ENCODE results near the gene ANKFN1.
A peak's percentile ranks its signal among the peaks of the same experiment; 100 is the strongest.

Gene ANKFN1

DNA sequence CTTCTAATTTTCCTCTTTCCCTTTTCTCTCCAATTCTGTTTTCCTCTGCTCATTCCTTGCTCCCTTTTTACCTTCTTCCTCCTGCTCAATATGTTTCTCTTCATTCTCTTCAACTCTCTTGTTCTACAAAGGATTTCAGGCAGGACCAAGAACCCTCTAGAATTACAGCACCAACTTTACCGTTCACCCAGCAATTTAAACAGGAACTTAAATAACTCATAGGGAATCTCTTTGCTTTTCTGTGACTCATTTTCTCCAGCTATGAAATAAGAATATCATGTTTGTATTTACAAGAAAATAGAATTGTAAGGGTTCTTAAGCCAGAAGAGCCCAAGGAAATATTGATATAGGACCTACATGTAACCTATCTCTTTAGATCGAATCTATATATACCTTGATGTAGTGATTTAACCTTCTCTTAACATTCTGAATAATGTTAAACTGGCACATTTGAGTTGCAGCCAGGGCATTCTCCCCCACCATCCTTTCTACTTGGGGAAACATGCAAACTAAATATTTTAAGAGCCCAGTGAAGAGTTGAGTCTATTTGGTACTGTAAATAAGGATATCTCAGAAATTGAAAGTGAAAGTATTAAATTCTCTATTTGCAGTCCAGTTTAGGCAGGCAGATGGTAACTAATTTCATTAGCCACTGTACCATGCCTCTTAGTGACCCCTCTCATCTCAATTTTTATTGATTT, 137.0 kb downstream of the ANKFN1 start:
- H3K79me2 ChIP-seq (ENCODE audit: insufficient read depth, low read length), result no peaks in the 10 kb centered on the region
- peak overlapping the region; percentile 63 for H3K9ac ChIP-seq (ENCODE audit: low read depth, low read length, poor library complexity, severe bottlenecking)
- no peaks in the 10 kb centered on the region for H3K27me3 ChIP-seq (ENCODE audit: insufficient read depth, low read length, poor library complexity, severe bottlenecking)
- H3K4me3 ChIP-seq (ENCODE audit: low read length, poor library complexity, severe bottlenecking), result peak overlapping the region; percentile 62
- H3K4me1 ChIP-seq (ENCODE audit: insufficient read depth, low read length, poor library complexity, severe bottlenecking), result peaks cover 67% of the 10 kb centered on the region
- H3K9me3 ChIP-seq (ENCODE audit: insufficient read depth, low read depth, low read length), result no peaks in the 10 kb centered on the region
- no peaks in the 10 kb centered on the region for H3K36me3 ChIP-seq (ENCODE audit: insufficient read depth, low read length)
- peak overlapping the region; percentile 86 for H2AFZ ChIP-seq (ENCODE audit: low read length)
- TF ChIP-seq EZH2phosphoT487 (IDR thresholded peaks at IDR 0.05; ENCODE audit: borderline replicate concordance), result no peak
- TF ChIP-seq, protein P1, sequence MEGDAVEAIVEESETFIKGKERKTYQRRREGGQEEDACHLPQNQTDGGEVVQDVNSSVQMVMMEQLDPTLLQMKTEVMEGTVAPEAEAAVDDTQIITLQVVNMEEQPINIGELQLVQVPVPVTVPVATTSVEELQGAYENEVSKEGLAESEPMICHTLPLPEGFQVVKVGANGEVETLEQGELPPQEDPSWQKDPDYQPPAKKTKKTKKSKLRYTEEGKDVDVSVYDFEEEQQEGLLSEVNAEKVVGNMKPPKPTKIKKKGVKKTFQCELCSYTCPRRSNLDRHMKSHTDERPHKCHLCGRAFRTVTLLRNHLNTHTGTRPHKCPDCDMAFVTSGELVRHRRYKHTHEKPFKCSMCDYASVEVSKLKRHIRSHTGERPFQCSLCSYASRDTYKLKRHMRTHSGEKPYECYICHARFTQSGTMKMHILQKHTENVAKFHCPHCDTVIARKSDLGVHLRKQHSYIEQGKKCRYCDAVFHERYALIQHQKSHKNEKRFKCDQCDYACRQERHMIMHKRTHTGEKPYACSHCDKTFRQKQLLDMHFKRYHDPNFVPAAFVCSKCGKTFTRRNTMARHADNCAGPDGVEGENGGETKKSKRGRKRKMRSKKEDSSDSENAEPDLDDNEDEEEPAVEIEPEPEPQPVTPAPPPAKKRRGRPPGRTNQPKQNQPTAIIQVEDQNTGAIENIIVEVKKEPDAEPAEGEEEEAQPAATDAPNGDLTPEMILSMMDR (conservative IDR thresholded peaks at IDR 0.05; ENCODE audit: low read length), result no peak
- H3K9me2 ChIP-seq (replicated peaks; ENCODE audit: low read depth, low read length), result no peaks in the 10 kb centered on the region
- peak overlapping the region; percentile 76 for H3K4me2 ChIP-seq (ENCODE audit: low read depth, low read length, poor library complexity, severe bottlenecking)
- no peaks in the 10 kb centered on the region for H4K20me1 ChIP-seq (ENCODE audit: insufficient read depth, low read length, poor library complexity, severe bottlenecking)
- H3F3A ChIP-seq (ENCODE audit: low read depth), result no peaks in the 10 kb centered on the region

DNA sequence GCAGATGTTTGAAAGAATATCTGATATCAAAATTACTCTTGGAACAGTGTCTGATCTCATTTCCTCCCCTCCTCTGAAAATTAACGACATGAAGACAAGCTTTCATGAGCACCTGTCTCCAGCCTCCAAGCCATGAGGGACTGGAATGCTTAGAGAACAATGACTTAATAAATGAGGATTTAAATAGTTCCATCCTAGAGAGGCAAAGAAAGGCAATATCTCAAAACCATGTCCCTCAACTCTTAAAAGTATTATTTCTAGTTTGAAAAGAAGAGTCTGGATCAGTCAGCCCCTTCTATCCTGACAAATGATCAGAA, 137.5 kb downstream of the ANKFN1 start:
- Histone ChIP-seq H3K4me2 (ENCODE audit: low read depth, low read length, poor library complexity, severe bottlenecking) (peak overlapping the region; percentile 76), H3K9me3 (ENCODE audit: insufficient read depth, low read depth, low read length) (no peaks in the 10 kb centered on the region), H3K36me3 (ENCODE audit: insufficient read depth, low read length) (no peaks in the 10 kb centered on the region), H3K4me1 (ENCODE audit: insufficient read depth, low read length, poor library complexity, severe bottlenecking) (peaks cover 72% of the 10 kb centered on the region), H3K9ac (ENCODE audit: low read depth, low read length, poor library complexity, severe bottlenecking) (peak overlapping the region; percentile 63), H3K27me3 (ENCODE audit: insufficient read depth, low read length, poor library complexity, severe bottlenecking) (no peaks in the 10 kb centered on the region), H2AFZ (ENCODE audit: low read length) (peak overlapping the region; percentile 86), H3F3A (ENCODE audit: low read depth) (no peaks in the 10 kb centered on the region), H4K20me1 (ENCODE audit: insufficient read depth, low read length, poor library complexity, severe bottlenecking) (no peaks in the 10 kb centered on the region), H3K9me2 (replicated peaks; ENCODE audit: low read depth, low read length) (no peaks in the 10 kb centered on the region), H3K79me2 (ENCODE audit: insufficient read depth, low read length) (no peaks in the 10 kb centered on the region), H3K4me3 (ENCODE audit: low read length, poor library complexity, severe bottlenecking) (peak overlapping the region; percentile 62)
- TF ChIP-seq, protein P1 (conservative IDR thresholded peaks at IDR 0.05; ENCODE audit: low read length), result no peak
- TF ChIP-seq EZH2phosphoT487 (IDR thresholded peaks at IDR 0.05; ENCODE audit: borderline replicate concordance), result no peak

DNA sequence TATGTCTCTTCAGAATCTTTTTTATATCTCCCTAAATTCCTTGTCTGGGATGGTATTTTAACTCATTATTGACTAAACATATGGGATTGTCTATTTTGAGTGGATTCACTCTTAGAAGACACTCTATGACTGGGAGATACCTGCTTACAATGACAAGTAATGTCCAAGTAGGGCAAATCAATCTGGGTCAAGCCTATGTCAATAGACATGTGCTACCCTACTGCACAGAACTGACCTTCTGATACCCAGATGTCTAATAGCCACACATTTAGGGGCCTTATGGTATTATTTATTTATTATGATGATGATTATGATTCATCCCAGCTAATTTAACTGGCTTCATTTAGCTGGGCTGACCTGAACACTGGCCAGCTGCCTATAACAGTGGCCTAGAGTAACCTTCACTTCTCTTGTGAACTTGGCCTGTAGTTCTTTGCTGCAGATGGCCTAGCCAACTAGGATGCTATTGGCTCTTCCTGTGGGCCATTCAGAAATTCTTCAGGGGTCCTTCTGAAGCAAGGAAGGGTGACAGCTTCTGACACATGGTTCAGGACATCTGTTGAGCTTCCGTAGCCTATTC, 138.0 kb downstream of the ANKFN1 start:
- Histone ChIP-seq H3K9me2 (replicated peaks; ENCODE audit: low read depth, low read length) (no peaks in the 10 kb centered on the region), H3K4me3 (ENCODE audit: low read length, poor library complexity, severe bottlenecking) (peak overlapping the region; percentile 62), H3K79me2 (ENCODE audit: insufficient read depth, low read length) (no peaks in the 10 kb centered on the region), H3K36me3 (ENCODE audit: insufficient read depth, low read length) (no peaks in the 10 kb centered on the region), H3K4me2 (ENCODE audit: low read depth, low read length, poor library complexity, severe bottlenecking) (peak overlapping the region; percentile 76), H3F3A (ENCODE audit: low read depth) (no peaks in the 10 kb centered on the region), H4K20me1 (ENCODE audit: insufficient read depth, low read length, poor library complexity, severe bottlenecking) (no peaks in the 10 kb centered on the region), H3K9me3 (ENCODE audit: insufficient read depth, low read depth, low read length) (no peaks in the 10 kb centered on the region), H3K9ac (ENCODE audit: low read depth, low read length, poor library complexity, severe bottlenecking) (peak overlapping the region; percentile 63), H2AFZ (ENCODE audit: low read length) (peak overlapping the region; percentile 86; the same call in 1 of the 2 replicates), H3K27me3 (ENCODE audit: insufficient read depth, low read length, poor library complexity, severe bottlenecking) (no peaks in the 10 kb centered on the region), H3K4me1 (ENCODE audit: insufficient read depth, low read length, poor library complexity, severe bottlenecking) (peaks cover 77% of the 10 kb centered on the region)
- TF ChIP-seq, protein P1 (conservative IDR thresholded peaks at IDR 0.05; ENCODE audit: low read length), result no peak
- TF ChIP-seq EZH2phosphoT487 (IDR thresholded peaks at IDR 0.05; ENCODE audit: borderline replicate concordance), result no peak

Data from Loucy (cell line).